Ecto neural progenitor cell (in vitro differentiated cells): ENCODE results near the gene SLC20A1.

Experiments used
- DNase-seq: peaks from one replicate; pipeline ENCODE4 v3.0.0-alpha.2; 2018; ENCODE audit warnings: low spot score

Gene SLC20A1

DNA sequence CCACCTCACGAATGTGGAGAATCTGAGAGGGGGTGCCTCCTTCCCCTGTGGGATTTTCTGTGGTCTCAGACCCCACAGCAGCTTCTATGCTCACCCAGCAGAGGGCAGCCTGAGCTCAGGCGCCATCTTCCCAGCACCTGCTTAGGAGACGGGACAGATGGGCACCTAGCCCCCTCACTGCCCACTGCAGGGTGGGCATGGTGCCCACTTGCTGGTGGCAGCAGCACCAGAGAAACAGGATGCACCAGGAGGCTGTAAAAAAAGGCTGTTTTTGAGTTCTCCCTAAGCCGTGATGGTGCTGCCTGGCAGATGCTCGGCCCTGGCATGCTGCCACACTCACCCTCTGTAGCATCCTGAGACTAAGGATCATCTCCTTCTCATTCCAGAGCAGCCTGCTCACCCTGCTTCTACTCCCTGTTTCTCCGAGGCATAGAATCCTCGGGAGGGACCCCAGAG lies 19.1 kb upstream of the SLC20A1 start:
- DNase-seq = no peak

GRCh38 chr2:112627060-112628040 lies 18.4 kb upstream of the SLC20A1 start:
- DNase-seq = no peak

GRCh38 chr2:112629224-112629623 lies 16.5 kb upstream of the SLC20A1 start:
- no peak for DNase-seq

DNA sequence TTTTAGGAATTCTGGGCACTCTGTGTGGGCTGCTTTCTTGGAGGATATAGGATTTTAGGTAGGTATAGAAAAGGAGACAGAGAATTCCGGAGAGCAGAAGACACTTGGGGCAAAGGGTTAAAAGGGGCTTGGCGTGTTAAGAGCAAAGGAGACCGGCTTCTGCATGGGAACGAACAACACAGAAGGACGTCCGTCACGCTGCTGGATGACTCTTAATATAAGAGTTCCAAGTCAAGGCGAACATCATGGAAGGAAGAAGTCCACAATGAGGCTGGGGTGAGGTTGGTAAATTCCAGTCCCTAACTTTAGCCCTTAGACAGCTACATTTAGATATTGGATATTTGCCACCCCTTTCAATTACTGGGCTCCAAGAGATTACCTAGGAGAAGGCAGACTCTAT lies 15.9 kb upstream of the SLC20A1 start:
- no peak for DNase-seq

- no peak for DNase-seq
Measured at GRCh38 chr2:112630268-112630667, 15.5 kb upstream of the SLC20A1 start.

DNA sequence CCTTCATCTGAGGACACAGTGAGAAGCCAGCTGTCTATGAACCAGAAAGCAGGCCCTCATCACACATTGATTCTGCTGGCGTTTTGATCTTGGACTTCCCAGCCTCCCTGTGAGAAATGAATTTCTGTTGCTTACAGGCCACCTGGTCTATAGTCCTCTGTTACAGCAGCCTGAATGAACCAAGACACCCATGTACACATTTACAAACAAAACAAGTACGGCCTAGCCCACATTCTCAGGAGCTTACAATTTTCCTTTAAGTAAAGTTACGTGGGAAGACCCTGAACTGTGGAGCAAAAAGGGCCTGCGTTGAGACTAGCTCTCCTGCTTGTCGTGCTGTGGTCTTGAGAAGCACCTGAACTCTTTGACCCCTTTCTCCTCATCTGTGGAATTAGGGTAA lies 12.0 kb upstream of the SLC20A1 start:
- no peak for DNase-seq

DNA sequence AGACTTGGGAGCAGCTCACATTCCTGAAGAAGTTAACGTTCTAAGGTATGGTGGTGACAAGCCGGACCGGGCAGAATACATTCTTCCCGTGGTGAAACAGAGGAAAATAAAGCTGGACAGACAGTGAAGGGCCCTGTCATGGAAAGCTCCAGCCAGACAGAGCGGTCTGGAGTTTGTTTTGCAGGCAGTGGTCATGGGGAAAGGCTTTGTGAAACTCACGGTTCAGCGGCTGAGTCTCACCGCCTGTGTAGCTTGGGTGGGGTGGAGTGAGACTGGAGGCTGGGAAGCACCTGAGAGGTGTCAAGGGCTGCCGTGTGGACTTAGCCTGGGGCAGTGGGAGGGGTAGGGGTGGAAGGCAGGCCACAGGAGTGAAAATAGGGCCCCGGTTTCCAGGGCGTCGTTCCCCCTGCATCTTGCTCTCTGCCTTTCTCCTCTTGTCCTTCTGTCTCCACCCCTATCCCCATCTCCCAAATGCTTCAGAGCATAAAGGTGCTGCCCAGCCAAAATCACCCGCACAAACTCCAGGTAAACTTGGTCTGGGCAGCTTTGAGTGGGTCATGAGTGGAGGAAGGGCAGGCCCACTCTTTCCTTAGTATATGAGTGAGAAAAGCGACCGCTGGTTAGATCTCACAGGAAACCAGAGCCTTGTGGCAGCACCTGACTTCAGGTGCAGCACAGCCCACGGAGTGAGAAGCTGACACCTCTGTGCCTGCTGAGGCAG lies 11.4 kb upstream of the SLC20A1 start:
- no peak for DNase-seq

- no peak for DNase-seq
Measured at GRCh38 chr2:112634874-112635157, 10.9 kb upstream of the SLC20A1 start.

GRCh38 chr2:112636605-112637288 lies 9.0 kb upstream of the SLC20A1 start:
- no peak for DNase-seq

DNA sequence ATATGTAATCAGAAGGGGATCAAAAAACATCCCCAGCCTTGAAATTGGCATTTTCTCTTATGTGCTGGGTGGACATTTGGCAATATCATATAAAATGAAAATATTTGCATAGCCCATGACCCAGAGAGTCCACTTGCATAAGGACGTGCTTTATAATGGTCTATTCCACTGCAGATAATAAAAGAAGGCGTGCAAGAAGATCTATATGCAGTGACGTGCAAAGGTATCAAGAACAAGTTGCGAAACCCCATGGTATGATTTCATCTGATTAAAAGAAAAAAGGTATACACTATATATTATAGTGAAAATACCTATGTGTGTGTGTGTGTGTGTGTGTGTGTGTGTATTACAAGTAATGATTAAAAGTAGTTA lies 8.5 kb upstream of the SLC20A1 start:
- no peak for DNase-seq

DNA sequence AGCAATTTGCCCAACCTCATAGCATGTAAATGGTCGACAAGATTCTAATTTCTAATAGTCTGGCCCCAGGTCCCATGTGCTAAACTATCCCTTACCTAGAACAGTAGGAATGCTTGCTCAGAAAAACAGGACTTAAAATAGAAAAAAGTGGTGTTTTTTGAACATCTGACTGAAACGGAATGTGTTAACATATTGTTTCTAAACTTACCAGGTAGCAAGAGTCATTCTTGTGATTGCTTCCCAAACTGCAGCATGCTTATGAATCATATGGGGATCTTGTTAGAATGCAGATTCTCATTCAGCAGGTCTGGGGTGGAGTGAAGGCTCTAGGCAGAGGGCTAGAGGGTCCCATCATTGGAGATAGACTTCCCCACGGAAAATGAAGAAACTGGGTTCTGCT lies 5.8 kb upstream of the SLC20A1 start:
- no peak for DNase-seq

- no peak for DNase-seq
Measured at GRCh38 chr2:112640467-112640799, 5.3 kb upstream of the SLC20A1 start.

- no peak for DNase-seq
Measured at GRCh38 chr2:112640800-112641675, 4.7 kb upstream of the SLC20A1 start.

- no peak for DNase-seq
Measured at GRCh38 chr2:112641701-112642100, 4.0 kb upstream of the SLC20A1 start.

GRCh38 chr2:112642561-112642960 lies 3.2 kb upstream of the SLC20A1 start:
- no peak for DNase-seq

DNA sequence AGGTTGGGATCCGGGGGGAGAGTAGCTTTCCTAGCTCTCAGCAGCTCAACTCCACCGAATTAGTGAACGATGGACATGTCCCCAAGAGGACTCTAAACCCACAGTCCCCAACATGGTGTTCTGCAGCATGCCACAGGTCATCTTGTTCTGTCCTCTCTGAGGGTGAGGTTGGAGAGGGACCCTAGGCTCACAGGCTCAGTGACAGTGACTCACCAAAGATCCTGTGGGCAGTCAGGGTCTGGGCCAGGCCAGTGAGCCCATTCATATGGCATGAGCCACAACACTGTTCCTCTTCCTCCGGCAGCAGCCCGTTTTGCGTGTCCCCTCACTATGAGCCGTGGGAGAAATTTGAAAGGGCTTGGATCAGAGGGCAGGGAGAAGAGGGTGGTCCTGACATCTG lies 2.8 kb upstream of the SLC20A1 start:
- DNase-seq = no peak

DNA sequence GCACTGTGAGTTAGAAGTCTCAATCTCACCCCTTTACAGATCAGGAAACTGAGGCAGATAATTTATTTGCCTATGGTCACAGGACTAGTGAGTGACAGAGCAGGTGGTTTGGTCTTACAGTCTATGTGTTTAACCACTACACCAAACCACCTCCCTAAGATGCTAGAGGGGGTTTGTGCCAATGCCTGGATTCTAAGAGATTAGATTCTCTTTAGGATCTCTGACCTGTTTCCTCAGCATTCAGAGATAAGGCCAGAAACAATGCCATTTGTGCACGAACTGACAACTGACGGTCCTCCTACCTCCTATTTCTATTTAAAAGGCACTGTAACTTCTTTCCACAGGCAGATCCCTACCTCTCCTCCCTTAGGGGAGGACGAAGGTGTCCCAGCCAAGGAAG lies 2.3 kb upstream of the SLC20A1 start:
- no peak for DNase-seq

DNA sequence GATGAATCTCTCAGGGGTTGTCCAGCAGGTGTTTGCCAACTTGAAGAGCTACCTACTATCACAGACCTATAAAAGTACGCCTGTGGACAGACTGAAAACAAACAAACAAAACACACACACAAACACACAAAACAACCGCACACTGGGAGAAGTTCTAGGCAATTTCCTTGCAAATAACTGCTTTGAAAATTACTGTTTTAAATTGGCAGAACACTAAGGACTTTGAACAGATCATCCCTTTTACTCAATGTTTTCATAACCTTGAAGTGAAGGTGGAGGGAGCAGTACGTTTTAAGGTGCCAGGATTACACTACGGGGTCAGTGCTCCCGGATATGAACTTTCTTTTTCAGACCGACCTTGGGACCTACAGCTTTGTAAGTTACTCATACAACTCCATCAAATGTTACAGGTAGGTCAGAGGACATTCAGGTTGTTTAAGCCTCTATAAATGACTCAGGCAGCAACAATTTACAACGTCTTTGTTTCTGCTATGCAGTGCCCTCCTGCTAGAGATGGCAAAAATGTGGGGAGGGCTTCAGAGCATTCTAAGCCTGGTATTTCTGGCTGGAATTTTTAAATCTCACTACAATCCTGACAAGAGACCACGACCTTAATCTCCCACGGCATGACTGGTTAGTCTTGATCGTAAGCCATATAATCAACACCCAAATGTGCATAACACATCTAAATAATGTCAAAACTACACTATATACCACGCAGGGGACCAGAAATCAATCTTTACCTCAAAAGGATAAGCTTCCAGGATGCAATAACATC lies 1.4 kb upstream of the SLC20A1 start:
- no peak for DNase-seq

DNA sequence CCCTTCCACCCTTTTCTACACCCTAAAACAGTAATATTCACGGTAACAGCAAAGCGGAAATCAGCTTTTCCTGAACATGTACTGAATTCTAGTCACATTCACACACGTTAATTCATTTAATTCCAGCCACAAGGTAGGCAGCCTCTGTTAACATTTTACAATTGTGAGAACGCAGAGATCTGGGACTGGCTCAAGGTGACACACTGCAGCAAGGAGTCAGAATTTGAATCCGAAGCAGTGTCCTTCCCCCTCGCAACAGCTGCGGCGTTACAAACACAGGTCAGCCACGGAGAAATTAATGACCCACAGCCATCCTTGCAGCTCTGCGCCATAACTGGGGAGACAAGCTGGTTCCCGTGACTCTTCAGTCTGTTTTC lies 818 bp upstream of the SLC20A1 start:
- DNase-seq = no peak

DNA sequence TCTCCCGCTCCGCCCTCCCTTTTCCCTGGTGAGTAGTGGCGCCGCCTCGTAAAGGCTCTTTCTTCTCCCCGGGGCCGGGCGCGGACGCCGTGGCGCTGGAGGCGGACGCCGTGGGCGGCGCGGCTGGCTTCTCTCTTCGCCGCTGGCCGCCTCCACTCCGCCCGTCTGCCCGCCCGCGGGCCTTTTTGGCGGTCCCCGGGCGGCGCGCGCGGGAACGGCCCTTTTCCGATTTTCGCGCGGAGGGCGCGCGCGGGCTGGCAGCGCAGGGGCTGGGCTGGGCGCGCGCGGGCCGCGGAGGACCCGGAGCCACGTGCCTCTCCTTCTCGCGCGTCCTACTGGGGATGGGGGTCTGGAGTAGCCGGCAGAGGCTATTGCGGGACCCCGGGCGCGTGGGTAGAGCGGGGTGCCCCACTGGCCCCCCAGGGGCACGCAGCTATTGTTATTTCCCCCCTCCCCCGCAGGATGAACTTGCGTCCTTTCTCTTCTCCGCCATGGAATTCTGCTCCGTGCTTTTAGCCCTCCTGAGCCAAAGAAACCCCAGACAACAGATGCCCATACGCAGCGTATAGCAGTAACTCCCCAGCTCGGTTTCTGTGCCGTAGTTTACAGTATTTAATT lies 472 bp downstream of the SLC20A1 start:
- no peak for DNase-seq
